Astrocyte of the cerebellum (primary cell): Measurements from ENCODE around the gene C19orf33.
"Not testable (repeated sequence)": the region's sequence is repeated elsewhere in the genome, so short reads cannot be mapped to it uniquely, and the experiment has no call there.

Source experiments
- DNase-seq: peaks from one replicate; pipeline ENCODE4 v3.0.0-alpha.2; 2011; ENCODE audit warnings: low read depth
- H3K4me3 ChIP-seq: 2 replicates; pipeline ENCODE4 v1.5.1; 2011; ENCODE audit warnings: mild to moderate bottlenecking, low read depth, low read length, moderate library complexity
- CTCF ChIP-seq: IDR thresholded peaks from 2 replicates; pipeline ENCODE4 v1.5.1; 2012; ENCODE audit warnings: low read length, low read depth, moderate library complexity, mild to moderate bottlenecking; ENCODE audit errors: missing control alignments
- in situ Hi-C: cut with HindIII; loops from 2 replicates; pipeline ENCODE4 v1.10.0; 2017; ENCODE audit warnings: low sequenced_read_pairs

The C19orf33 gene

DNA sequence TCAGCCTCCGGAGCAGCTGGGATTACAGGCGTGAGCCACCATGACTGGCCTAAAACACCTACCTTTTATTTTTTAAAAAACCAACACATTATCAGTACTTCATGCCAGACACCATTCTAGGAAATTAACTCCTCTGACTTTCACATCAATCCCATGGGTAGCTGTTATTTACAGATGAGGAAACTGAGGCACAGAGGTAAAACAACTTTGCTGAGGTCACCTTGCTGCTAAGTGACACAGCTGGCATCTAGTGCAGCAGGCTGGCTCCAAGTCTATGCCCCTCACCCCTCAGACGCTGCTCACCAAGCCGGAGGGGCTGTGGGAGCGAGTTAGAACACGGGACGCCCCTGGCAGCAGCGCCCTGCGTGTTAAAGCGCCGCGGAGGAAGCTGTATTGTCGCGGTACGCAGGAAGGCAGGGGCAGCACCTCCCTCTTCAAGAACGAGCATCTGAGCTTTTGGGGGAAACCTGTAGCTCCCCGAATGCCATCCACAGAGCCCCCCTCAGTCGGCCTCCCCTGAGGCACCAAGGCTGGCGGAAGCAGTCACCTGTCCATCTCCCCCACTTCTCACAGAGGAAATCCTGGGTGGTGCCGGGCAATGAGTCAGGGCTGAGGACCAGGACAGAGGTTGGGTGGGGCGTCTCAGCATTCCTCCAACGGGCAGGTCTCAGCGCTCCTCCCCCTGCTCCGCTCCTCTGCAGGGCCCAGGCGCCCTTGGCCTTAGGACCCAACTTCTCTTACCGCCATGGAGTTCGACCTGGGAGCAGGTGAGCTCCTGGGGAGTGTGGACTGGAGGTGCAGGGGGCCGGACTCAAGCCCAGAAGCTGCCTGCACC is at the start of gene C19orf33:
C19orf33 (plus strand) TSS at position 735 of the 835 bp plus-strand sequence; CDS start at position 746, 11 bp downstream.
- H3K4me3 ChIP-seq = no peak within 1 kb of the TSS
- no peak for DNase-seq

DNA sequence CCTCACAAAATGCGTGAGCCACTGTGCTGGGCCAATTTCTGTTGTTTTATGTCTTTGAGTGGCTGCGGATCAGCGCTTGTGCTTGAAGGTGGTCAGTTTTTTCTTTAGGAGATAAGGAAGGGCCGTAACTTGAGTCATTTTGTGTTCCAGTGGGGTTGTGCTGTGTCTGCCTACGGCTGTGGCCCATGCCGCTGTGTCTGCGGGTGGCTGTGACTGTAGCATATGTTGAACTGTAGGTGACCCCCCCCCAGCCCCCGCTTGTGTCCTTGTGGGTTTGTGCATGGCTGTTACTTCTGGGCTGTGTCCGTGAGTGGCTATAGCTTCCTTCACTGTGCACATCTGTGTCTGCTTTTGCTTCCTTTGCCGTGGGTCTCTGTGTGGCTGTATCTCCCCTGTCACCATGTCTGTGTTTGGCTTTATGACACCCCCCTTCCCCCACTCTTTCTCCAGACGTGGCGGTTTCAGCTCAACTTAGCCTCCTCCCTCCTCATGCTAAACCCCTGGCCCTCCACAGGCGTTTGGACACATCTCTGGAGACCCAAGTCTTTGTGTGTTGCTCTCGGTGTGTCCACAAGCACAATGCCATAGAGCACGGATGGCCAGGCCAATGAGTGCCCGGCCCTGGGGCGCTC is 48.6 kb upstream of the C19orf33 start:
- DNase-seq = no peak
- in situ Hi-C loops = loop anchor here (10.0 kb wide), 1 partner anchor 361 kb away; no protein-coding TSS in a partner anchor
- peak overlapping the region; percentile 32 for H3K4me3 ChIP-seq
- TF ChIP-seq CTCF = no peak

More for the DNA sequence above, at the start of gene C19orf33:
- TF ChIP-seq CTCF = no peak
- in situ Hi-C loops = no loop called here

- H3K4me3 ChIP-seq, DNase-seq, in situ Hi-C loops: not testable (repeated sequence)
These were observed 42.1 kb upstream of the C19orf33 start for GRCh38 chr19:38261942-38262341.

DNA sequence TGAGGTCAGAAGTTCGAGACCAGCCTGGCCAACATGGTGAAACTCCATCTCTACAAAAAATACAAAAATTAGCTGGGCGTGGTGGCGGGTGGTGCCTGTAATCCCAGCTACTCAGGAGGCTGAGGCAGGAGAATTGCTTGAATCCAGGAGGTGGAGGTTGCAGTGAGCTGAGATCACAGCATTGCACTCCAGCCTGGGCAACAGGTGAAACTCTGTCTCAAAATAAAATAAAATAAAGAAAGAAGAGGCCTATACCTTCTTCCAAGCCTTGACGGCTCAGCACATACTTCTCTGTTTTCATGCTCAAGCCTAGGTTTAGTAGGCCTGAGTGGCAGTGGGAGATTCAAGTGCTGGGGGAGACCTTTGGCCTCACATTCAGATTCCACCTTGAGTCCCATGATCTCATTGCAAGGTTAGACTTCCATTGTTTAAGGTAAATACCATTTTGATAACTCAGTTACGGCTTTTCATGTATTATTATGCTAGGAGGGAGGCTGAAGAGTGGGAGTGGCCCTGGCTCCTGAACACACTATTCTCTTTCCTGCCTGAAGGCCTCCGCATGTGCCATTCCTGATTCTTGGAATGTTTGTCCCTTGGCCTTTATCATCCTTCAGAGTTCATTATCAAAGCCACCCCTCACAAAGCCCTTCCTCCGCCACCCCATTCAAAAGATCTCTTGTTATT is 41.3 kb upstream of the C19orf33 start:
- TF ChIP-seq CTCF = no peak

DNA sequence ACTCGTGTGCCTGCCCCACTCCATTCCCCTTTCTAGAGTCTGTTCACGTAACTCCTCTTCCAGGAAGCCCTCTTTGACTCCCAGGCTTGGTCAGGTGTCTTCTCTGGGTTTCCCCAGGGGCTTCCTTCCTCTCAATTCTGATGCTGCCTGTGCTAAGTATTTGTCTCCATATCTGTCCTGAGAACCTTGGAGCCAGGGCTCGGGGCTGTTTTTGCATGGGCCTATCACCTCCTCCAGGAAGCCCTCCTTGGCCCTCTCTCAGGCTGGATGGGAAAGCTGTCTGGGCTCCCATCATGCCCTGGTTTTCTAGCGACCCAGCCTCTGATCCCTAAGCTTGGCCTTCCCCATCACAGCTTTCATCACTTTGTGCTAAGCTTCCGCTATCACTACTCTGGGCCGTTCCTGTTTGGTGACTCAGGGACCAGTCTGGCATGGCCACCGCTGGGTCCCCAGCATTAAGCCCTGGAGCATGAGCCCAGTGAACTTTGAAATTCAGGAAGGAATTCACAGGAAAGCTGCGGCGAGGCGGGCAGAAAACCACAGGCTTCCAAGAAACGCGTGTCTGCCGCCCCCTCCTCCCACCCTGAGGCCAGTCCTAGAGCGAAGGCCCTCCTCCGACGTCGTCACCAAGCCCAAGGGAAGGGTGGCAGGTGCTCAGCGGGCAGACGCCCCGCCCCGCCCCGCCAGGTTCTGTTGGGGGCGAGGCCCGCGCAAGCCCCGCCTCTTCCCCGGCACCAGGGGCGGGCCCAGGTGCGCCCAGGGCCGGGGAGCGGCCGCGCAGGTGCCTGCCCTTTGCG is 40.2 kb upstream of the C19orf33 start:
- peak overlapping the region; percentile 47 for H3K4me3 ChIP-seq
- in situ Hi-C loops = no loop called here
- no peak for DNase-seq
- no peak for TF ChIP-seq CTCF

More for the DNA sequence above, 41.3 kb upstream of the C19orf33 start:
- DNase-seq = no peak
- in situ Hi-C loops = no loop called here
- no peak overlapping the region for H3K4me3 ChIP-seq

DNA sequence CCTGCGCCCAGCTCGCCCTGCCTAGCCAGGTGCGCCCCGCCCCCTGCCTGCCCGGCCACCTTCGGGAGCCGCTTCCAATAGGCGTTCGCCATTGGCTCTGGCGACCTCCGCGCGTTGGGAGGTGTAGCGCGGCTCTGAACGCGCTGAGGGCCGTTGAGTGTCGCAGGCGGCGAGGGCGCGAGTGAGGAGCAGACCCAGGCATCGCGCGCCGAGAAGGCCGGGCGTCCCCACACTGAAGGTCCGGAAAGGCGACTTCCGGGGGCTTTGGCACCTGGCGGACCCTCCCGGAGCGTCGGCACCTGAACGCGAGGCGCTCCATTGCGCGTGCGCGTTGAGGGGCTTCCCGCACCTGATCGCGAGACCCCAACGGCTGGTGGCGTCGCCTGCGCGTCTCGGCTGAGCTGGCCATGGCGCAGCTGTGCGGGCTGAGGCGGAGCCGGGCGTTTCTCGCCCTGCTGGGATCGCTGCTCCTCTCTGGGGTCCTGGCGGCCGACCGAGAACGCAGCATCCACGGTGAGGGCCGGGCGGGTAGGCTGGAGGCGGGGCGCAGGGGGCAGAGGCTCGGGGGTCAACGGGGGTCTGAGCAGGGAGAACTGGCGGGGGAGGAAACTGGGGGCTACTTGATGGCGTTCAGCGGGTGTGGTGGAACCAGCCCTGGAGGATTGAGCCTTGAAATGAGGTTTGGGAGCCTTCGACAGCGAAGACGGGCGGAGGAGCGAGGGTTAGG is 39.4 kb upstream of the C19orf33 start, which contains the start of gene SPINT2:
SPINT2 (plus strand) TSS at position 88 of the 727 bp plus-strand sequence; CDS start at position 408, 320 bp downstream.
- no peak for TF ChIP-seq CTCF
- in situ Hi-C loops = no loop called here
- peak within 1 kb of the TSS; percentile 47 for H3K4me3 ChIP-seq
- no peak for DNase-seq
